OCI-LY7 (cell line): ENCODE results near the gene CA10. TPM values are rescaled to one million over a fixed set of nuclear protein-coding genes. Genes with fewer than 3 reads are reported as not detected.

Experiments
- BruUV-seq: library from RNA; stranded (reverse); fragments of 400-500 nt; replicated peaks from 2 replicates; lab custom pipeline; 2021; lab: Mats Ljungman, UMichigan
- CTCF ChIA-PET: fragments of 300-600 bp; sonication (Branson Sonifier 250); formaldehyde crosslinking; loops from one replicate; lab custom pipeline; 2022; ENCODE audit warnings: antibody characterized with exemption; ENCODE audit not compliant: unreplicated experiment; lab: Charles Lee
- POLR2A ChIA-PET: fragments of 300-600 bp; sonication (Branson Sonifier 250); formaldehyde crosslinking; loops from one replicate; lab custom pipeline; 2022; ENCODE audit warnings: antibody characterized with exemption; lab: Charles Lee
- DNase-seq: peaks from one replicate; pipeline ENCODE4 v3.0.0-alpha.2; 2015; ENCODE audit warnings: low spot score
- H2AFZ ChIP-seq: fragments of 200-600 bp; sonication (generic), shearing (Covaris generic); 2 replicates; pipeline ENCODE4 v1.6.1; 2014; ENCODE audit warnings: mild to moderate bottlenecking, antibody characterized with exemption, low read length, moderate library complexity
- H3K27ac ChIP-seq: fragments of 200-600 bp; sonication (generic); 2 replicates; pipeline ENCODE4 v1.5.1; 2014; ENCODE audit warnings: mixed run types, low read depth, mild to moderate bottlenecking, moderate library complexity, low read length, inconsistent platforms; ENCODE audit not compliant: poor library complexity, severe bottlenecking
- H3K36me3 ChIP-seq: fragments of 200-600 bp; sonication (generic); 2 replicates; pipeline ENCODE4 v1.6.1; 2014; ENCODE audit warnings: mild to moderate bottlenecking, antibody characterized with exemption, low read length, moderate library complexity, mixed read lengths; ENCODE audit not compliant: insufficient read depth
- H3K4me1 ChIP-seq: fragments of 200-600 bp; sonication (generic); 2 replicates; pipeline ENCODE4 v1.5.1; 2014; ENCODE audit warnings: mild to moderate bottlenecking, low read length; ENCODE audit not compliant: insufficient read depth, poor library complexity, severe bottlenecking
- H3K4me2 ChIP-seq: fragments of 200-600 bp; sonication (generic); 2 replicates; pipeline ENCODE4 v1.6.1; 2014; ENCODE audit warnings: mild to moderate bottlenecking, low read length
- H3K4me3 ChIP-seq: fragments of 200-600 bp; sonication (generic); 2 replicates; pipeline ENCODE4 v1.5.1; 2014; ENCODE audit warnings: mild to moderate bottlenecking, low read depth, low read length; ENCODE audit not compliant: poor library complexity, severe bottlenecking
- H3K79me2 ChIP-seq: fragments of 200-600 bp; sonication (generic); 2 replicates; pipeline ENCODE4 v1.6.1; 2016; ENCODE audit warnings: low read depth, mild to moderate bottlenecking, low read length, moderate library complexity, mixed read lengths; ENCODE audit not compliant: insufficient read depth
- H3K9me2 ChIP-seq: fragments of 200-600 bp; sonication (generic); 2 replicates; pipeline ENCODE4 v1.6.1; 2016; ENCODE audit warnings: mild to moderate bottlenecking, low read length, mixed read lengths; ENCODE audit not compliant: insufficient read depth
- H3K9me3 ChIP-seq: fragments of 200-600 bp; sonication (generic); 2 replicates; pipeline ENCODE4 v1.6.1; 2014; ENCODE audit warnings: mild to moderate bottlenecking, mixed run types, low read length, mixed read lengths
- H4K20me1 ChIP-seq: fragments of 200-600 bp; sonication (generic); 2 replicates; pipeline ENCODE4 v1.6.1; 2014; ENCODE audit warnings: mild to moderate bottlenecking, antibody characterized with exemption, low read length, moderate library complexity, mixed read lengths; ENCODE audit not compliant: insufficient read depth
- CTCF ChIP-seq: fragments of 200-600 bp; sonication (generic); conservative IDR thresholded peaks from 2 replicates; pipeline ENCODE4 v1.5.1; 2014; ENCODE audit warnings: mild to moderate bottlenecking, antibody characterized with exemption, low read length, moderate library complexity, mixed read lengths
- EZH2phosphoT487 ChIP-seq: fragments of 200-600 bp; sonication (generic); IDR thresholded peaks from 2 replicates; pipeline ENCODE4 v1.6.1; 2018; ENCODE audit warnings: low read depth, borderline replicate concordance, mild to moderate bottlenecking, mixed run types, antibody characterized with exemption, low read length, moderate library complexity, mixed read lengths
- intact Hi-C: fragments of 100-400 bp; cut with micrococcal nuclease; formaldehyde crosslinking; loops from one replicate; pipeline ENCODE4 v1.10.0; 2022; ENCODE audit not compliant: unreplicated experiment
- total RNA-seq, 2 experiments: library from RNA; depleted of rRNA in 1 of 2; stranded (reverse); fragments of >200 nt in 1 of 2; shearing (Covaris generic) in 1 of 2; gene quantifications; 2 replicates each; pipeline ENCODE4 v1.2.3, GENCODE V29; 2014 to 2022

Gene CA10
- total RNA-seq, 2 experiments from 2014 or later, result not detected

- intact Hi-C loops, result no loop called here
- BruUV-seq, result no TSS peak
- Histone ChIP-seq H3K4me3 (no peak overlapping the region), H3K9me2 (no peaks in the 10 kb centered on the region), H3K9me3 (no peaks in the 10 kb centered on the region), H3K4me2 (no peak overlapping the region), H3K36me3 (no peaks in the 10 kb centered on the region), H3K4me1 (no peaks in the 10 kb centered on the region), H2AFZ (no peak overlapping the region), H3K27ac (no peak overlapping the region), H4K20me1 (no peaks in the 10 kb centered on the region), H3K79me2 (no peaks in the 10 kb centered on the region)
- CTCF ChIA-PET, result no interaction called here
- DNase-seq, result no peak
- TF ChIP-seq CTCF (no peak), EZH2phosphoT487 (no peak)
- POLR2A ChIA-PET, result interaction anchor here (0.6 kb wide), 1 partner anchor 256 kb away, joined by 3 read pairs; no protein-coding TSS in a partner anchor
Measured at GRCh38 chr17:51700011-51700760, 458.3 kb downstream of the CA10 start.

GRCh38 chr17:51699303-51699702, 459.2 kb downstream of the CA10 start:
- H3K9me2 ChIP-seq, result no peaks in the 10 kb centered on the region
- no TSS peak for BruUV-seq
- H3K79me2 ChIP-seq, result no peaks in the 10 kb centered on the region
- H3K9me3 ChIP-seq, result no peaks in the 10 kb centered on the region
- ChIA-PET CTCF (no interaction called here), POLR2A (interaction anchor here (0.6 kb wide), 1 partner anchor 255 kb away, joined by 3 read pairs; no protein-coding TSS in a partner anchor)
- H3K4me1 ChIP-seq, result no peaks in the 10 kb centered on the region
- no peaks in the 10 kb centered on the region for H4K20me1 ChIP-seq
- no peak for DNase-seq
- no peak overlapping the region for H2AFZ ChIP-seq
- H3K4me3 ChIP-seq, result no peak overlapping the region
- no peak for TF ChIP-seq EZH2phosphoT487
- TF ChIP-seq CTCF, result no peak
- intact Hi-C loops, result no loop called here
- H3K4me2 ChIP-seq, result no peak overlapping the region
- H3K27ac ChIP-seq, result no peak overlapping the region
- H3K36me3 ChIP-seq, result no peaks in the 10 kb centered on the region

GRCh38 chr17:51692917-51693316, 465.6 kb downstream of the CA10 start:
- POLR2A ChIA-PET, result no interaction called here
- CTCF ChIA-PET, result no interaction called here
- no peak for DNase-seq

More at GRCh38 chr17:51692917-51693316, 465.6 kb downstream of the CA10 start:
- H3K36me3 ChIP-seq, result no peaks in the 10 kb centered on the region
- no peak overlapping the region for H3K4me3 ChIP-seq
- no peak overlapping the region for H3K27ac ChIP-seq
- H3K4me2 ChIP-seq, result no peak overlapping the region
- H3K9me3 ChIP-seq, result no peaks in the 10 kb centered on the region
- no peaks in the 10 kb centered on the region for H3K9me2 ChIP-seq
- no peaks in the 10 kb centered on the region for H4K20me1 ChIP-seq
- no peaks in the 10 kb centered on the region for H3K79me2 ChIP-seq
- intact Hi-C loops, result no loop called here
- H2AFZ ChIP-seq, result no peak overlapping the region
- no peak for TF ChIP-seq CTCF
- no peak for TF ChIP-seq EZH2phosphoT487
- BruUV-seq, result no TSS peak
- H3K4me1 ChIP-seq, result no peaks in the 10 kb centered on the region
